AG04450 (cell line): Measurements from ENCODE around the gene MAP2K4. TPM values are rescaled to one million over a fixed set of nuclear protein-coding genes. Genes with fewer than 3 reads are reported as not detected.
A peak's percentile ranks its signal among the peaks of the same experiment; 100 is the strongest.

Experiments
- CTCF ChIA-PET: fragments of 300-600, 350-600 bp; formaldehyde crosslinking; extraction: SDS; loops from one replicate; lab custom pipeline; 2022; ENCODE audit warnings: antibody characterized with exemption, inconsistent platforms; lab: Charles Lee
- POLR2A ChIA-PET: fragments of 350-600 bp; formaldehyde crosslinking; extraction: SDS; loops from one replicate; lab custom pipeline; 2021; ENCODE audit warnings: antibody characterized with exemption, inconsistent platforms; lab: Yijun Ruan, JAX
- DNase-seq: peaks from one replicate; pipeline ENCODE4 v3.0.0-alpha.2; 2011; ENCODE audit warnings: low read depth, low spot score
- H3K27ac ChIP-seq: one replicate; pipeline ENCODE4 v1.5.1; 2012; ENCODE audit warnings: low read depth, low read length, control low read depth
- H3K27me3 ChIP-seq: one replicate; pipeline ENCODE4 v1.6.0; 2012; ENCODE audit warnings: low read length; ENCODE audit not compliant: control insufficient read depth, insufficient read depth
- H3K4me3 ChIP-seq: 2 replicates; pipeline ENCODE4 v1.5.1; 2011; ENCODE audit warnings: mild to moderate bottlenecking, low read depth, low read length, control low read depth
- H3K9me3 ChIP-seq: 2 replicates; pipeline ENCODE4 v1.5.1; 2012; ENCODE audit warnings: low read length; ENCODE audit not compliant: control insufficient read depth, insufficient read depth
- CTCF ChIP-seq: IDR thresholded peaks from 2 replicates; pipeline ENCODE4 v1.5.1; 2011; ENCODE audit warnings: low read depth, low read length, control low read depth, inconsistent platforms
- polyA plus RNA-seq: library from polyadenylated mRNA; depleted of rRNA; stranded (reverse); fragments of >200 nt; gene quantifications from 2 replicates; pipeline ENCODE4 v1.2.3, GENCODE V29; 2011

The MAP2K4 gene
- polyA plus RNA-seq, 1 experiment, result 32.9 TPM

- H3K27me3 ChIP-seq, result no peaks in the 10 kb centered on the region
- no peak for DNase-seq
- no peak overlapping the region for H3K27ac ChIP-seq
- CTCF ChIA-PET, result interaction anchor here (0.7 kb wide), 1 partner anchor 1250 kb away, joined by 3 read pairs; the partner anchor contains the start of gene PIRT
- no peaks in the 10 kb centered on the region for H3K9me3 ChIP-seq
- TF ChIP-seq CTCF, result no peak
- H3K4me3 ChIP-seq, result no peak overlapping the region
- POLR2A ChIA-PET, result interaction anchor here (0.7 kb wide), 1 partner anchor 91 kb away, joined by 5 read pairs; no protein-coding TSS in a partner anchor
Measured at GRCh38 chr17:12088035-12088434, 67.4 kb downstream of the MAP2K4 start.

- TF ChIP-seq CTCF, result no peak
- no peaks in the 10 kb centered on the region for H3K9me3 ChIP-seq
- no peak overlapping the region for H3K4me3 ChIP-seq
- no peaks in the 10 kb centered on the region for H3K27me3 ChIP-seq
- POLR2A ChIA-PET, result no interaction called here
- CTCF ChIA-PET, result interaction anchor here (0.6 kb wide), 1 partner anchor 1471 kb away, joined by 5 read pairs; no protein-coding TSS in a partner anchor
- DNase-seq, result peak; percentile 30
- no peak overlapping the region for H3K27ac ChIP-seq
Measured at GRCh38 chr17:12089809-12090384, 69.2 kb downstream of the MAP2K4 start.

GRCh38 chr17:12094336-12094735, 73.7 kb downstream of the MAP2K4 start:
- Histone ChIP-seq H3K4me3 (no peak overlapping the region), H3K27me3 (no peaks in the 10 kb centered on the region), H3K27ac (no peak overlapping the region), H3K9me3 (no peaks in the 10 kb centered on the region)
- no peak for TF ChIP-seq CTCF
- POLR2A ChIA-PET, result no interaction called here
- no peak for DNase-seq
- CTCF ChIA-PET, result no interaction called here

- ChIA-PET POLR2A (no interaction called here), CTCF (no interaction called here)
- Histone ChIP-seq H3K4me3 (no peak overlapping the region), H3K27ac (no peak overlapping the region), H3K9me3 (no peaks in the 10 kb centered on the region), H3K27me3 (no peaks in the 10 kb centered on the region)
- no peak for TF ChIP-seq CTCF
- DNase-seq, result no peak
Measured at GRCh38 chr17:12095522-12095921, 74.8 kb downstream of the MAP2K4 start.

- no peaks in the 10 kb centered on the region for H3K27me3 ChIP-seq
- no peak overlapping the region for H3K27ac ChIP-seq
- no peaks in the 10 kb centered on the region for H3K9me3 ChIP-seq
- no peak for DNase-seq
- ChIA-PET POLR2A (interaction anchor here (1.0 kb wide), 1 partner anchor 100 kb away, joined by 3 read pairs; the partner anchor contains the start of gene ZNF18), CTCF (no interaction called here)
- H3K4me3 ChIP-seq, result no peak overlapping the region
- TF ChIP-seq CTCF, result no peak
Measured at GRCh38 chr17:12097326-12097725, 76.6 kb downstream of the MAP2K4 start.
